ENCODE measurements around the gene FOSB. TPM values are rescaled to one million over a fixed set of nuclear protein-coding genes. Genes with fewer than 3 reads are reported as not detected.

The FOSB gene
- total and polyA plus RNA-seq, 2 experiments from 2014 or later, result 0.55 to 1.9 TPM

DNA sequence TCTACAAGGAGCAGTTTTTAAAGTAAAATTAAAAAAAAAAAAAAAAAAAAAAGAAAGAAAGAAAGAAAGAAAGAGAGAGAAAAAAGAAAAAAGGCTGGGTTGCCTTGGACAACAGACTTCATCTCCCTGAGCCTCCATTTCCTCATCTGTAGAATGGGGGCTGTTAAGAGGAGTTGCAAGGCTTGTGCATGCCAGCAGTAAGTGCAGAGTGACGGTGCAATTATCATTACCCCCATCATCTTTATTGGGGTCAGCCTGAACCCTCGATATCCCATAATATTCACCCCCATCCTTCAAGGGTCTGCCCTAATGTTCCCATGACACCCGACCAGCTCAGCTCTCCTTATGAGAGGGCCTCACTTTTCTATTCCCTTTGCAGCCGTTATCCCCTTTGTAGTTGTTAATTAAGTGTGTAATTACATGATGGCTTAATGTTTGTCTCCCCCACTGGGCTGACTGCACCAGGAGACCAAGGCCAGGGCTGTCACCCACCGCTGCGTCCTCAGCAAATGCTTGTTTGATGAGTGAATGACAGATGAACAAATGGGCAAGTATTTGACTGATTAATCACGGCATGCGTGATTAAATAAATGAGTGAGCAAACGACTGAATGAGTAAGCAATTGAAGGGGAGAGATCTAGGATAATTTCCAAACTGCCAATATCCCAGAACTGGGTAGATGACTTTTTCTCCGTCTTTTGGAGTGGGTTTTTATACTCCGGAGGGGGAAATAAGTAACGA, 10.1 kb downstream of the FOSB start:
- H3K27ac ChIP-seq (ENCODE audit: low read depth), result no peak overlapping the region

More for the DNA sequence above, 10.1 kb downstream of the FOSB start:
- H3K36me3 ChIP-seq (ENCODE audit: insufficient read depth), result no peaks in the 10 kb centered on the region
- Mint-ChIP-seq H3K36me3 (ENCODE audit: low read depth) (no peaks in the 10 kb centered on the region; the same call in 2 of the 3 replicates), H3K4me1 (peaks cover 22% of the 10 kb centered on the region), H3K4me3 (peak overlapping the region; percentile 64), H3K27me3 (ENCODE audit: insufficient read depth, low read depth, poor library complexity) (peaks cover 31% of the 10 kb centered on the region), H3K27ac (peak overlapping the region; percentile 0; the same call in 1 of the 2 replicates), H3K9me3 (peaks cover 2% of the 10 kb centered on the region; the same call in 2 of the 3 replicates)
- peaks cover 5% of the 10 kb centered on the region; the same call in 1 of the 2 replicates for H3F3A ChIP-seq (replicated peaks; ENCODE audit: low read depth)
- H3K79me2 ChIP-seq (replicated peaks; ENCODE audit: insufficient read depth), result no peaks in the 10 kb centered on the region
- TF ChIP-seq EZH2 (IDR thresholded peaks at IDR 0.05; ENCODE audit: low read depth, unreplicated experiment) (no peak), ZNF331 (CRISPR knock-in tag; IDR thresholded peaks at IDR 0.05; ENCODE audit: low read depth) (no peak), STAT1 (IDR thresholded peaks at IDR 0.05; ENCODE audit: unreplicated experiment) (no peak), ZNF114 (CRISPR knock-in tag; IDR thresholded peaks at IDR 0.05) (no peak), POLR2AphosphoS5 (IDR thresholded peaks at IDR 0.05; ENCODE audit: low read depth) (no peak), EZH2phosphoT487 (IDR thresholded peaks at IDR 0.05; ENCODE audit: unreplicated experiment) (no peak)
- TF ChIP-seq, protein P1, sequence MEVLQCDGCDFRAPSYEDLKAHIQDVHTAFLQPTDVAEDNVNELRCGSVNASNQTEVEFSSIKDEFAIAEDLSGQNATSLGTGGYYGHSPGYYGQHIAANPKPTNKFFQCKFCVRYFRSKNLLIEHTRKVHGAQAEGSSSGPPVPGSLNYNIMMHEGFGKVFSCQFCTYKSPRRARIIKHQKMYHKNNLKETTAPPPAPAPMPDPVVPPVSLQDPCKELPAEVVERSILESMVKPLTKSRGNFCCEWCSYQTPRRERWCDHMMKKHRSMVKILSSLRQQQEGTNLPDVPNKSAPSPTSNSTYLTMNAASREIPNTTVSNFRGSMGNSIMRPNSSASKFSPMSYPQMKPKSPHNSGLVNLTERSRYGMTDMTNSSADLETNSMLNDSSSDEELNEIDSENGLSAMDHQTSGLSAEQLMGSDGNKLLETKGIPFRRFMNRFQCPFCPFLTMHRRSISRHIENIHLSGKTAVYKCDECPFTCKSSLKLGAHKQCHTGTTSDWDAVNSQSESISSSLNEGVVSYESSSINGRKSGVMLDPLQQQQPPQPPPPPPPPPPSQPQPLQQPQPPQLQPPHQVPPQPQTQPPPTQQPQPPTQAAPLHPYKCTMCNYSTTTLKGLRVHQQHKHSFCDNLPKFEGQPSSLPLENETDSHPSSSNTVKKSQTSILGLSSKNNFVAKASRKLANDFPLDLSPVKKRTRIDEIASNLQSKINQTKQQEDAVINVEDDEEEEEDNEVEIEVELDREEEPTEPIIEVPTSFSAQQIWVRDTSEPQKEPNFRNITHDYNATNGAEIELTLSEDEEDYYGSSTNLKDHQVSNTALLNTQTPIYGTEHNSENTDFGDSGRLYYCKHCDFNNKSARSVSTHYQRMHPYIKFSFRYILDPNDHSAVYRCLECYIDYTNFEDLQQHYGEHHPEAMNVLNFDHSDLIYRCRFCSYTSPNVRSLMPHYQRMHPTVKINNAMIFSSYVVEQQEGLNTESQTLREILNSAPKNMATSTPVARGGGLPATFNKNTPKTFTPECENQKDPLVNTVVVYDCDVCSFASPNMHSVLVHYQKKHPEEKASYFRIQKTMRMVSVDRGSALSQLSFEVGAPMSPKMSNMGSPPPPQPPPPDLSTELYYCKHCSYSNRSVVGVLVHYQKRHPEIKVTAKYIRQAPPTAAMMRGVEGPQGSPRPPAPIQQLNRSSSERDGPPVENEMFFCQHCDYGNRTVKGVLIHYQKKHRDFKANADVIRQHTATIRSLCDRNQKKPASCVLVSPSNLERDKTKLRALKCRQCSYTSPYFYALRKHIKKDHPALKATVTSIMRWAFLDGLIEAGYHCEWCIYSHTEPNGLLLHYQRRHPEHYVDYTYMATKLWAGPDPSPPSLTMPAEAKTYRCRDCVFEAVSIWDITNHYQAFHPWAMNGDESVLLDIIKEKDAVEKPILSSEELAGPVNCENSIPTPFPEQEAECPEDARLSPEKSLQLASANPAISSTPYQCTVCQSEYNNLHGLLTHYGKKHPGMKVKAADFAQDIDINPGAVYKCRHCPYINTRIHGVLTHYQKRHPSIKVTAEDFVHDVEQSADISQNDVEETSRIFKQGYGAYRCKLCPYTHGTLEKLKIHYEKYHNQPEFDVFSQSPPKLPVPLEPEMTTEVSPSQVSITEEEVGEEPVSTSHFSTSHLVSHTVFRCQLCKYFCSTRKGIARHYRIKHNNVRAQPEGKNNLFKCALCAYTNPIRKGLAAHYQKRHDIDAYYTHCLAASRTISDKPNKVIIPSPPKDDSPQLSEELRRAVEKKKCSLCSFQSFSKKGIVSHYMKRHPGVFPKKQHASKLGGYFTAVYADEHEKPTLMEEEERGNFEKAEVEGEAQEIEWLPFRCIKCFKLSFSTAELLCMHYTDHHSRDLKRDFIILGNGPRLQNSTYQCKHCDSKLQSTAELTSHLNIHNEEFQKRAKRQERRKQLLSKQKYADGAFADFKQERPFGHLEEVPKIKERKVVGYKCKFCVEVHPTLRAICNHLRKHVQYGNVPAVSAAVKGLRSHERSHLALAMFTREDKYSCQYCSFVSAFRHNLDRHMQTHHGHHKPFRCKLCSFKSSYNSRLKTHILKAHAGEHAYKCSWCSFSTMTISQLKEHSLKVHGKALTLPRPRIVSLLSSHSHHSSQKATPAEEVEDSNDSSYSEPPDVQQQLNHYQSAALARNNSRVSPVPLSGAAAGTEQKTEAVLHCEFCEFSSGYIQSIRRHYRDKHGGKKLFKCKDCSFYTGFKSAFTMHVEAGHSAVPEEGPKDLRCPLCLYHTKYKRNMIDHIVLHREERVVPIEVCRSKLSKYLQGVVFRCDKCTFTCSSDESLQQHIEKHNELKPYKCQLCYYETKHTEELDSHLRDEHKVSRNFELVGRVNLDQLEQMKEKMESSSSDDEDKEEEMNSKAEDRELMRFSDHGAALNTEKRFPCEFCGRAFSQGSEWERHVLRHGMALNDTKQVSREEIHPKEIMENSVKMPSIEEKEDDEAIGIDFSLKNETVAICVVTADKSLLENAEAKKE (CRISPR knock-in tag; IDR thresholded peaks at IDR 0.05), result no peak
- TF ChIP-seq, protein P2, sequence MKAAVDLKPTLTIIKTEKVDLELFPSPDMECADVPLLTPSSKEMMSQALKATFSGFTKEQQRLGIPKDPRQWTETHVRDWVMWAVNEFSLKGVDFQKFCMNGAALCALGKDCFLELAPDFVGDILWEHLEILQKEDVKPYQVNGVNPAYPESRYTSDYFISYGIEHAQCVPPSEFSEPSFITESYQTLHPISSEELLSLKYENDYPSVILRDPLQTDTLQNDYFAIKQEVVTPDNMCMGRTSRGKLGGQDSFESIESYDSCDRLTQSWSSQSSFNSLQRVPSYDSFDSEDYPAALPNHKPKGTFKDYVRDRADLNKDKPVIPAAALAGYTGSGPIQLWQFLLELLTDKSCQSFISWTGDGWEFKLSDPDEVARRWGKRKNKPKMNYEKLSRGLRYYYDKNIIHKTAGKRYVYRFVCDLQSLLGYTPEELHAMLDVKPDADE (IDR thresholded peaks at IDR 0.05), result no peak
- peaks cover 31% of the 10 kb centered on the region for H3K27me3 ChIP-seq (ENCODE audit: insufficient read depth)
- H3K4me3 ChIP-seq, result peak overlapping the region; percentile 51
- H3K4me1 ChIP-seq (ENCODE audit: insufficient read depth), result peaks cover 8% of the 10 kb centered on the region; the same call in 1 of the 2 replicates
- H4K20me1 ChIP-seq (replicated peaks; ENCODE audit: insufficient read depth), result no peaks in the 10 kb centered on the region
- no peaks in the 10 kb centered on the region for H3K9me2 ChIP-seq (ENCODE audit: insufficient read depth)
- ATAC-seq (no peak), DNase-seq (ENCODE audit: low spot score) (no peak)
- H3K4me2 ChIP-seq, result peak overlapping the region; percentile 45
- H2AFZ ChIP-seq, result no peak overlapping the region

Measured in GM23338 (cell line).